ENCODE data around the gene MOXD1.
"Not testable (repeated sequence)": the region's sequence is repeated elsewhere in the genome, so short reads cannot be mapped to it uniquely, and the experiment has no call there.

Gene MOXD1

GRCh38 chr6:132286298-132287019 lies 114.8 kb downstream of the MOXD1 start:
- no peak overlapping the region for H3K9ac ChIP-seq (ENCODE audit: low read depth in 1 of 2, low read length in 2 of 2)

GRCh38 chr6:132285004-132285780 lies 116.1 kb downstream of the MOXD1 start:
- Histone ChIP-seq H3K9me3 (ENCODE audit: control insufficient read depth in 2 of 2, low read length in 2 of 2) (no peaks in the 10 kb centered on the region), H3K36me3 (ENCODE audit: control insufficient read depth in 2 of 2, insufficient read depth in 2 of 2, low read length in 2 of 2) (no peaks in the 10 kb centered on the region), H3K4me3 (ENCODE audit: low read length in 2 of 2) (no peak overlapping the region), H3K9ac (ENCODE audit: low read depth in 1 of 2, low read length in 2 of 2) (no peak overlapping the region), H3K4me1 (ENCODE audit: control insufficient read depth in 2 of 2, insufficient read depth in 2 of 2, low read length in 2 of 2) (peaks cover 5 to 7% of the 10 kb centered on the region in 2 donors), H3K27me3 (ENCODE audit: control insufficient read depth in 2 of 2, insufficient read depth in 2 of 2, low read length in 2 of 2) (no peaks in the 10 kb centered on the region), H3K27ac (ENCODE audit: low read depth in 2 of 2, low read length in 2 of 2) (no peak overlapping the region)

More at GRCh38 chr6:132286298-132287019, 114.8 kb downstream of the MOXD1 start:
- Histone ChIP-seq H3K36me3 (ENCODE audit: control insufficient read depth in 2 of 2, insufficient read depth in 2 of 2, low read length in 2 of 2) (no peaks in the 10 kb centered on the region), H3K27ac (ENCODE audit: low read depth in 2 of 2, low read length in 2 of 2) (peak overlapping the region; percentile 3 to 11), H3K27me3 (ENCODE audit: control insufficient read depth in 2 of 2, insufficient read depth in 2 of 2, low read length in 2 of 2) (no peaks in the 10 kb centered on the region), H3K4me3 (ENCODE audit: low read length in 2 of 2) (no peak overlapping the region), H3K4me1 (ENCODE audit: control insufficient read depth in 2 of 2, insufficient read depth in 2 of 2, low read length in 2 of 2) (peaks cover 5 to 7% of the 10 kb centered on the region in 2 donors), H3K9me3 (ENCODE audit: control insufficient read depth in 2 of 2, low read length in 2 of 2) (no peaks in the 10 kb centered on the region)

GRCh38 chr6:132282696-132283095 lies 118.6 kb downstream of the MOXD1 start:
- H3K4me1 ChIP-seq (ENCODE audit: control insufficient read depth in 2 of 2, insufficient read depth in 2 of 2, low read length in 2 of 2): peaks cover 5% of the 10 kb centered on the region in 2 donors
- H3K9ac ChIP-seq (ENCODE audit: low read depth in 1 of 2, low read length in 2 of 2): no peak overlapping the region
- H3K36me3 ChIP-seq (ENCODE audit: control insufficient read depth in 2 of 2, insufficient read depth in 2 of 2, low read length in 2 of 2): no peaks in the 10 kb centered on the region
- H3K27me3 ChIP-seq (ENCODE audit: control insufficient read depth in 2 of 2, insufficient read depth in 2 of 2, low read length in 2 of 2): no peaks in the 10 kb centered on the region
- no peaks in the 10 kb centered on the region for H3K9me3 ChIP-seq (ENCODE audit: control insufficient read depth in 2 of 2, low read length in 2 of 2)
- no peak overlapping the region for H3K4me3 ChIP-seq (ENCODE audit: low read length in 2 of 2)
- H3K27ac ChIP-seq (ENCODE audit: low read depth in 2 of 2, low read length in 2 of 2): no peak overlapping the region

- no peak overlapping the region for H3K27ac ChIP-seq (ENCODE audit: low read depth in 2 of 2, low read length in 2 of 2)
- H3K4me1 ChIP-seq (ENCODE audit: control insufficient read depth in 2 of 2, insufficient read depth in 2 of 2, low read length in 2 of 2): no peaks in the 10 kb centered on the region
- no peak overlapping the region for H3K4me3 ChIP-seq (ENCODE audit: low read length in 2 of 2)
- no peaks in the 10 kb centered on the region for H3K27me3 ChIP-seq (ENCODE audit: control insufficient read depth in 2 of 2, insufficient read depth in 2 of 2, low read length in 2 of 2)
- H3K36me3 ChIP-seq (ENCODE audit: control insufficient read depth in 2 of 2, insufficient read depth in 2 of 2, low read length in 2 of 2): no peaks in the 10 kb centered on the region
- H3K9ac ChIP-seq (ENCODE audit: low read depth in 1 of 2, low read length in 2 of 2): no peak overlapping the region
- H3K9me3 ChIP-seq (ENCODE audit: control insufficient read depth in 2 of 2, low read length in 2 of 2): no peaks in the 10 kb centered on the region
These were observed 120.8 kb downstream of the MOXD1 start for GRCh38 chr6:132280436-132280835.

GRCh38 chr6:132279592-132280139 lies 121.6 kb downstream of the MOXD1 start:
- Histone ChIP-seq H3K36me3 (ENCODE audit: control insufficient read depth in 2 of 2, insufficient read depth in 2 of 2, low read length in 2 of 2) (no peaks in the 10 kb centered on the region), H3K9ac (ENCODE audit: low read depth in 1 of 2, low read length in 2 of 2) (peak overlapping the region in 1 of 2 donors; percentile 44), H3K9me3 (ENCODE audit: control insufficient read depth in 2 of 2, low read length in 2 of 2) (no peaks in the 10 kb centered on the region), H3K4me3 (ENCODE audit: low read length in 2 of 2) (peak overlapping the region; percentile 72 to 84), H3K4me1 (ENCODE audit: control insufficient read depth in 2 of 2, insufficient read depth in 2 of 2, low read length in 2 of 2) (no peaks in the 10 kb centered on the region), H3K27ac (ENCODE audit: low read depth in 2 of 2, low read length in 2 of 2) (no peak overlapping the region), H3K27me3 (ENCODE audit: control insufficient read depth in 2 of 2, insufficient read depth in 2 of 2, low read length in 2 of 2) (no peaks in the 10 kb centered on the region)

- H3K4me1 ChIP-seq (ENCODE audit: control insufficient read depth in 2 of 2, insufficient read depth in 2 of 2, low read length in 2 of 2): peaks cover 0 to 4% of the 10 kb centered on the region in 2 donors
- no peak overlapping the region for H3K9ac ChIP-seq (ENCODE audit: low read depth in 1 of 2, low read length in 2 of 2)
- H3K9me3 ChIP-seq (ENCODE audit: control insufficient read depth in 2 of 2, low read length in 2 of 2): no peaks in the 10 kb centered on the region
- H3K27ac ChIP-seq (ENCODE audit: low read depth in 2 of 2, low read length in 2 of 2): no peak overlapping the region
- no peaks in the 10 kb centered on the region for H3K27me3 ChIP-seq (ENCODE audit: control insufficient read depth in 2 of 2, insufficient read depth in 2 of 2, low read length in 2 of 2)
- H3K36me3 ChIP-seq (ENCODE audit: control insufficient read depth in 2 of 2, insufficient read depth in 2 of 2, low read length in 2 of 2): no peaks in the 10 kb centered on the region
- H3K4me3 ChIP-seq (ENCODE audit: low read length in 2 of 2): no peak overlapping the region
These were observed 126.0 kb downstream of the MOXD1 start for GRCh38 chr6:132275066-132275970.

- H3K9ac ChIP-seq (ENCODE audit: low read depth in 1 of 2, low read length in 2 of 2): no peak overlapping the region
- no peaks in the 10 kb centered on the region for H3K9me3 ChIP-seq (ENCODE audit: control insufficient read depth in 2 of 2, low read length in 2 of 2)
- no peak overlapping the region for H3K27ac ChIP-seq (ENCODE audit: low read depth in 2 of 2, low read length in 2 of 2)
- no peak overlapping the region for H3K4me3 ChIP-seq (ENCODE audit: low read length in 2 of 2)
- peaks cover 0 to 4% of the 10 kb centered on the region in 2 donors for H3K4me1 ChIP-seq (ENCODE audit: control insufficient read depth in 2 of 2, insufficient read depth in 2 of 2, low read length in 2 of 2)
- no peaks in the 10 kb centered on the region for H3K27me3 ChIP-seq (ENCODE audit: control insufficient read depth in 2 of 2, insufficient read depth in 2 of 2, low read length in 2 of 2)
- no peaks in the 10 kb centered on the region for H3K36me3 ChIP-seq (ENCODE audit: control insufficient read depth in 2 of 2, insufficient read depth in 2 of 2, low read length in 2 of 2)
These were observed 128.5 kb downstream of the MOXD1 start for GRCh38 chr6:132272776-132273175.

- Histone ChIP-seq H3K36me3 (ENCODE audit: control insufficient read depth in 2 of 2, insufficient read depth in 2 of 2, low read length in 2 of 2) (no peaks in the 10 kb centered on the region), H3K9ac (ENCODE audit: low read depth in 1 of 2, low read length in 2 of 2) (no peak overlapping the region), H3K9me3 (ENCODE audit: control insufficient read depth in 2 of 2, low read length in 2 of 2) (no peaks in the 10 kb centered on the region), H3K27ac (ENCODE audit: low read depth in 2 of 2, low read length in 2 of 2) (no peak overlapping the region), H3K4me3 (ENCODE audit: low read length in 2 of 2) (no peak overlapping the region), H3K4me1 (ENCODE audit: control insufficient read depth in 2 of 2, insufficient read depth in 2 of 2, low read length in 2 of 2) (peaks cover 0 to 4% of the 10 kb centered on the region in 2 donors), H3K27me3 (ENCODE audit: control insufficient read depth in 2 of 2, insufficient read depth in 2 of 2, low read length in 2 of 2) (no peaks in the 10 kb centered on the region)
These were observed 130.4 kb downstream of the MOXD1 start for GRCh38 chr6:132270726-132271402.

- not testable (repeated sequence) for H3K9ac ChIP-seq (ENCODE audit: low read depth in 1 of 2, low read length in 2 of 2); H3K4me1 ChIP-seq (ENCODE audit: control insufficient read depth in 2 of 2, insufficient read depth in 2 of 2, low read length in 2 of 2); H3K9me3 ChIP-seq (ENCODE audit: control insufficient read depth in 2 of 2, low read length in 2 of 2); H3K4me3 ChIP-seq (ENCODE audit: low read length in 2 of 2); H3K27me3 ChIP-seq (ENCODE audit: control insufficient read depth in 2 of 2, insufficient read depth in 2 of 2, low read length in 2 of 2); H3K36me3 ChIP-seq (ENCODE audit: control insufficient read depth in 2 of 2, insufficient read depth in 2 of 2, low read length in 2 of 2); H3K27ac ChIP-seq (ENCODE audit: low read depth in 2 of 2, low read length in 2 of 2)
These were observed 132.6 kb downstream of the MOXD1 start for GRCh38 chr6:132268666-132269065.

Data from mucosa of rectum (tissue), 2 donors.